Stimulated activated naive CD8-positive, alpha-beta T cell treated with anti-CD3 and anti-CD28 coated beads, Interleukin-15, Interleukin-2, amounts not matched to agents 100 U/mL and 50 U/mL, for 24 hours (primary cell): ENCODE measurements around the gene C6orf47.

ENCODE experiments used
- ATAC-seq: fragments of 150-1000 bp; cut with Tn5 transposase; one replicate; pipeline ENCODE4 v1.10.0; 2021
- DNase-seq: peaks from one replicate; pipeline ENCODE4 v3.0.0; 2021

C6orf47 gene

GRCh38 chr6:31687860-31688693 is 27.5 kb upstream of the C6orf47 start:
- ATAC-seq (no peak), DNase-seq (no peak)

GRCh38 chr6:31687321-31687720 is 26.7 kb upstream of the C6orf47 start:
- DNase-seq (no peak), ATAC-seq (no peak)

- no peak for ATAC-seq
- no peak for DNase-seq
These were observed 25.9 kb upstream of the C6orf47 start for GRCh38 chr6:31686483-31686882.

GRCh38 chr6:31683591-31683990 is 23.0 kb upstream of the C6orf47 start:
- DNase-seq (no peak), ATAC-seq (no peak)

- ATAC-seq, result peak; percentile 59
- DNase-seq, result peak; percentile 66
These were observed 20.6 kb upstream of the C6orf47 start for GRCh38 chr6:31681135-31681671.

- DNase-seq (peak; percentile 75), ATAC-seq (peak; percentile 71)
These were observed 19.9 kb upstream of the C6orf47 start, which contains the start of gene LY6G5C for GRCh38 chr6:31680226-31681134. Gene LY6G5C, minus strand, starts transcription at chr6:31681067. Its CDS starts 694 bp downstream, at chr6:31680373.

GRCh38 chr6:31677955-31678354 is 17.4 kb upstream of the C6orf47 start:
- DNase-seq (no peak), ATAC-seq (no peak)

GRCh38 chr6:31676904-31677303 is 16.3 kb upstream of the C6orf47 start:
- ATAC-seq, result no peak
- DNase-seq, result no peak

GRCh38 chr6:31676322-31676903 is 15.8 kb upstream of the C6orf47 start:
- DNase-seq, result no peak
- no peak for ATAC-seq

- no peak for DNase-seq
- no peak for ATAC-seq
These were observed 9.1 kb upstream of the C6orf47 start, which contains the start of gene LY6G5B for GRCh38 chr6:31669676-31670075. Gene LY6G5B, plus strand, starts transcription at chr6:31669976. Its CDS starts 975 bp downstream, at chr6:31670951.

- ATAC-seq, result no peak
- DNase-seq, result no peak
These were observed 5.9 kb upstream of the C6orf47 start for GRCh38 chr6:31666337-31666965.

GRCh38 chr6:31665501-31666336 is 5.1 kb upstream of the C6orf47 start, which contains the start of gene CSNK2B:
Gene CSNK2B, plus strand, starts transcription at chr6:31666080. Its CDS starts 752 bp downstream, at chr6:31666832.
- peak; percentile 98 for DNase-seq
- ATAC-seq, result peak; percentile 89

GRCh38 chr6:31664790-31665500 is 4.4 kb upstream of the C6orf47 start, which contains the start of gene GPANK1:
Gene GPANK1, minus strand, starts transcription at chr6:31664997. Its CDS starts 519 bp downstream, at chr6:31664478.
- DNase-seq, result peak; percentile 88
- peak; percentile 10 for ATAC-seq

- ATAC-seq (no peak), DNase-seq (peak; percentile 32)
These were observed 3.6 kb upstream of the C6orf47 start for GRCh38 chr6:31663961-31664789.

GRCh38 chr6:31663126-31663960 is 2.8 kb upstream of the C6orf47 start:
- DNase-seq (no peak), ATAC-seq (no peak)

- ATAC-seq, result no peak
- DNase-seq, result no peak
These were observed 1.6 kb upstream of the C6orf47 start for GRCh38 chr6:31662124-31662723.
